Erythroblast (primary cell): ENCODE measurements around the gene RCSD1.

Experiments used
- DNase-seq, 2 experiments: peaks; one replicate each; lab custom pipeline; 2025; lab: John Stamatoyannopoulos, UW
- GATA1 ChIP-seq: IDR thresholded peaks from 2 replicates; pipeline ENCODE4 v1.6.1; 2011; ENCODE audit warnings: low read depth, mild to moderate bottlenecking, control low read depth, low read length, moderate library complexity
- POLR2A ChIP-seq: IDR thresholded peaks from 2 replicates; pipeline ENCODE4 v1.6.1; 2011; ENCODE audit warnings: mild to moderate bottlenecking, low read length

The RCSD1 gene

DNA sequence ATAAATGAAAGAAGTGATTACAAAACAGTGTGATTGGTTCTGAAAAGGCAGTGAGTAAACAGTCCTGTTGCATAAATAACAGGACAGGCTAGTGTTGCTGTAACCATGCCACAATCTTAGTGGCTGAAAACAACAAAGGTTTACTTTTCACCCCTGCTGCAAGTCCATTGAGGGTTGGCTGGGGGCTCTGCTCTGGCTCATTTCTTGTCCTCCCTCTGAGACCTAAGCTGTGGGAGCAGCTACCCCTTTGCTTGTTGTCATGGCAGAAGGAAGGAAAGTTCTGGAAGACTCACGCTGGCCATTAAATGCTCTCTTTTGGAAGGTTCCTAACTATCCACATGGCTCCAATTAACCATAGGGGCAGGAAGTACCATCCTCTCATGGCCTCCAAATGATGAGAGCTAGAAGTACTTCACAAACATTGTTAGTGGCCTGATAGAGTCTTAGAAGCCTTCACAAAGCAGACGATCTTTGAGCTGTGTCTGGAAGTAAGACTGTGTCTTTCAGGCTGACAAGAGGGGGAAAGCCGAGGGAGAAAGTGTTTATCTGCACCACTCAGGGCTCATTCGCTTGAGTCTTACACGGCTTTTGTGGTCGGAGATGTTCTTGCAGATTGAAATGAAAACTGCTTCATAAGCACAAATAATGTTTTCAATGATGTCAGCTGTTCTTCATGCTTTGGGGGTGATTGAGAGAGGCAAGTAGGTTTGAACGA, 11.9 kb downstream of the RCSD1 start:
- TF ChIP-seq POLR2A (no peak), GATA1 (no peak)
- peak; percentile 42 to 75 for DNase-seq

DNA sequence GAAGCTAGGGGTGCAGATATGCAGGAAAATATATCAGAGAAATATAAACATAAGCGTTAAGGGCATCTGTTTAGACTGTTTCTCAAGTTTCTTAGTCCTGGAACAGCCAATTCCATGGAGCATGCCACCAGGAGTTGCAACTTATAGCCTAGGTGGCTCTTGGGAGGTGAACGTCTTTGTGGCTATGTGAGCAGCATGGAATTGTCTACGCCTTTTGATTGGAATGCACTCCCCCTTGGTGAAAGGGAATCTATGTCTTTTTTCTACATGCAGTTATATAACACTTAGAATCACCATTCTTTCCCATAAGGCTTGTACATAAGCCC, 12.4 kb downstream of the RCSD1 start:
- TF ChIP-seq POLR2A (no peak), GATA1 (no peak)
- no peak for DNase-seq

DNA sequence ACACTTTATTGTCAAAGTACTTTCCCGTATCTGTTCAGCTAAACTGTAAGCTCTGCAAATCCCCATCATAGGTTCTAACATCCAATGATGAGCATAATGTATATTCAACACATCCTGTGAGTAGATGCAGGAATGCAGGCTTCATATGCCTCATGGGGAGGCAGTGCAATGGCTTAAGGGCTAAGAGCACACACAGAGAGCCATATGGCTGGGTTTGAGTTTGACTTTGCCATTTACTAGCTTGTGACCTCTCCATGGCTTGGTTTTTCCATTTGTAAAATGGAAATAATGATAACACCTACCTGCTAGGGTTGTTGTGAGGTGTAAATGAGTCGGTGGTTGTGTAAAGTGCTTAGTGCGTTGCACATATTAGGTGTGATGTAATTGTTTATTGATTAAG, 13.4 kb downstream of the RCSD1 start:
- TF ChIP-seq GATA1 (no peak), POLR2A (no peak)
- no peak for DNase-seq

DNA sequence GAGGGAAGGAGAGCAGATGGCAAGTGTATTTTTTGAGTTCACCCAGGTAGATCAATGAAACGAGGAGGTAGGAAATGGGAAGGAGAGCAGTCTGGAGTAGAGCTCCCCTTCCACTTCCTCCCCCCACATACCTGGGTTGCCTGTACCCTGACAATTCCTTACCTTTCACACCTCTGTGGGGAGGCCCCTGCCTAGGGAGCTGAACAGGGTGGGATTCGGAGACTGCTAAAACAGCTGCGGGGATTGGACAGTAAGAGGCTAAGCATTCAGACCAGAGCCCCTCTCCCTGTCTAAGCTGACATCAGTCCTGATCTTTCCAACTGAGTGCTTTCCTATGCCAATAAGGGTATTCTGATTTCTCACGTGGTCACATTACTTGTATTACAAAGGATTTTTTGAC, 14.5 kb downstream of the RCSD1 start:
- no peak for TF ChIP-seq POLR2A
- no peak for TF ChIP-seq GATA1
- no peak for DNase-seq

DNA sequence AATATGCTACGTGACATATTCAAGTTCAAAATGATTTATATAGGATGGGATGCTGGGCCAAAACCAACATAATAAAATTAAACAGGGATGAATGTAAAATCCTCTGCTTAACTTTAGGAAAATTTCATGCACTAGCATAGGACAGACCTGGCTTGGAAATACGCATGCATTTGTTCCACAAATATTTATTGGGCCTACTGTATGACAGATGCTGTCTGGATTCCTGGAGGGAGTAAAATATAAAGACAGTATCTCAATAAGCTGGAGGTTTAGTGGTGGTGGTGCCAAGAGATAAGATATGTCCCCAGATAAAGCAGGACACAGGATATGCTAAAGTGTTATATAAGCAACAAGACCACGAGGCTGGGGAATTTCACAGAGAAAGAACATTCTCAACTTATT, 15.1 kb downstream of the RCSD1 start:
- TF ChIP-seq GATA1 = no peak
- TF ChIP-seq POLR2A = no peak
- peak in 1 of 2 experiments; percentile 60 for DNase-seq

DNA sequence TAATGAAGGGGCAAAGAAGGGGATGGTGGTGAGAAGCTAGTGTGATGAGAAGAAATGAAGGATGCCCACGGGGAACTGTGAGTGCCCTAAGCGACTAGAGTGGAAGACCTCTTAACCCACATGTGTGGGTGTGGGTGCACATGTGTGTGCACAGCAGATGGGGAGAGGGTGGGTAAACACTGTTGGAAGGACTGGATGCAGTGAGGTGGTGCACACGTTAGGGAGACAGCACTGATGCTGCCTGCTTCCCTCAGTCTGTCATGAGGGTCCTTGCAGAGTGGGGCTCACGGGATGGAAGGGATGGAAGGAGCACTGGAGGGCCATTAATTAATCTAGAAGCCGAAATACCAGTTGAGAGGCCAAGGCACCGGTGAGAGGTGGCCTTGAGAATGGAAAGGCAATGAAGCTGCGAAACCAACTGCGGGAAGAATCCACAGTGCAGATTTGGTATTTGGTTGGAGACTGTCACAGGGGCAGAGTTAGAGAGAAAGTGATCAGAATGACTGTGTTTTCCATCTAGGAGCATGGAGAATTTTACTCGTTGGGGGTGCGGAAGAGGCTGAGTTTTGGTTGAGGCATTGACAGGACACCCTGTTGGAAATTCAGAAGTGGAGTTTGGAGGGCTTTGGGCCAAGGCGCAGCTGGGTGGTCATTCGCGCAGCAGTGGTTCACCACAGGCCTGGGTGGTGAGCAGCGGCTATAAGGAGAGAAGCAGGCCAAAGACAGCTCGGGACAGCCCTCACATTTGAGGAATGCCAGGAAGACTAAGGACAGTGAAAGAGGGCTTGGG, 15.8 kb downstream of the RCSD1 start:
- no peak for DNase-seq

DNA sequence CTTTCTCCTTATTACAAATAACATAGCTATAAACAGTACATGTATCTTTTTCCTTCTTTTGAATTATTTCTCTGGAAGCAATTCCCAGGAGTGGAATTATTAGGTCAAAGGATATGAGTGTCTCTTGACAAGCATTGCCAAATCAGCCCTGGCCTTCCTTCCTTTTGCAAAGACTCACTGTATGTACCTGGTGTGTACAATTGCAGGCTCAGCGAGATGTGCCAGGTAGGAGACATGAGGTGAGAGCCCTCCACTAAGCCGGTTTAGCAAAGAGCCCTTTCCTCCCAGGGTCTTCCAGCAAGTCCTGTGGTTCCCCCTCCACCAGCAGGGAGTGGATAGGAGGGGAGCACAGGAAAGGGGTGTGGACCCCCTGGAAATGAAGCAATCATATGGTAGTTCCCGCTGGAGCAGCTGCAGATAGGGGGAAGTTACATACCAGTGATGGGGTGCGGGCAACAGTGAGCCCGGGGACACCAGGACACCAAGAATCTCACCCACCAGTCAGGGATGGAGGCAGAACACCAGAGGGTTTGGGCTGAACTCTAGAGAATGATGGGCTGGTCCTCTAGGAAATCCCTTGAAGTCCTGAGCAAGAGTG, 18.3 kb downstream of the RCSD1 start:
- TF ChIP-seq GATA1 (no peak), POLR2A (no peak)
- DNase-seq = no peak

More for the DNA sequence above, 15.8 kb downstream of the RCSD1 start:
- no peak for TF ChIP-seq GATA1
- no peak for TF ChIP-seq POLR2A

DNA sequence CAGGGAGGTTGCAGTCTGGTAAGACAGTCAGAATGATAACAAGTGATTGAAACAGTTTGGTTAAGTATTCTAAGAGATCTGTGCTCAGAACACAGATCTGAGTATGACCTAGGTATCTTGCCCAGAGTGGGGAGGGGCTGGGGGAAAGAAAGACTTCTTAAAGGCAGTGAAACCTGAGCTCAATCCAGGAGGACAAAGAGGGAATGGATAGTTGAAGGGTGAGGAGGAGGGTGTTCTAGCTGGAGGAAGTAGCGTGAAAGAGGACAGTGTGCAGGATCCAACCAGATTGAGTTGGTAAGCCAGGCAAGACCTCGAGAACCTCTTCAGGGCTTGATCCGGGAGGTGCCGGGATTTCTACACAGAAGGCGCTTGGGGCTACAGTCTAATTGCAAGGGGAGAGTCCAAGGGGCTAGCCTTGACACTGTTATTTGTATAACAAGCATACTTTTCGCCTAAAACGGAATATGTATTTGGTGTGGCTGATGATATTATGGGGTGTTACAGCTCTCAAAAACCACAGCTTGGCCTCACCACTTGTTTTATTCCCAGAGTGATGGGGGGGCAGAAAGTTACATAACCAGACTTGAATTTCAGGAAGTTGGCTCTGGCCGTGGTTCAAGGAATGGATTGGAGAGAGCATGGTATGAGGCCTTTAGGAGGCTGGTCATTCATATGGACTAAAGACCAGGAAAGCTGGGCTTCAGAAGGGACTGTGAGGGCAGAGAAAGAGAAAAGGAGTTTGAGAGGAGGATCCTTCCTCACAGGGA, 19.1 kb downstream of the RCSD1 start:
- TF ChIP-seq GATA1 = no peak
- no peak for TF ChIP-seq POLR2A
- no peak for DNase-seq

DNA sequence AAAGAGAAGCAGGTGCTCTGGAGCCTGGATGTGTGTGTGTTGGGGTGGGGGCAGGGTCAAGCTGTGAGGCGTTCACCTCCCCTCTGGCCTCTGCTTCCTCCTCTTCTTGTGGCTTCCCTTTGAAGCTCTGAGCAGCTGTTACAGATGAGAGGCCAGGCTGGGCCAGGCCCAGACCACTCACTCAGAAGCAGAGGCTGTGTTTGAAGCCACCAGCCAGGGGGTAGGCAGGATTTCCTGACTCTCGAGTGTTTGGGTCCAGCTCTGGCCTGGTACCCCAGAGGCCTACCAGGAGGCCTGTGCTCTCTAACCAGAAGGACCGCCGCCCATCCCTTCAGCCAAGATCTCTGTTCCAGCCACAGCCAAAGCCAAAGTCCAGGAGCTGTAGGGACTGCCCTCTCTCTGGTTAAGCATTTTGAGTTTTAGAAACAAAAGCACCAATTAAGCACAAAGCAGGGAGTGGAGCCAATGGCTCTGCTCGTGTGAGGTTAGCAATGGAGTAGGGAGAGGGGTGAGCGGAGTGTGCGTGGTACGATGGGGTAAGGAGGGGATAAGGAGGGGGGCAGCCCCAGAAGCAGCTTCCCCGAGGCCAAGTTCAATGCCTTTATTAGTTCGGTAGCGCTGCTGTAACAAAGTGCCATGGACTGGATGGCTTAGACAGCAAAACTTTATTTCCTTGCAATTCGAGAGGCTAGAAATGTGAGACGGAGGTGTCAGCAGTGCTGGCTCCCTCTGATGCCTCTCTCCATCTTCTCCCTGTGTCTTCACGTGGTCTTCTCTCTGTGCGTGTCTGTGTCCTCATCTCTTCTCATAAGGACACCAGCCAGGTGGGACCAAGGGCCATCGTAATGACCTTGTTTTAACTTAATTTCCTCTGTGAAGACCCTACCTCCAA, 20.5 kb downstream of the RCSD1 start:
- no peak for DNase-seq
- no peak for TF ChIP-seq POLR2A
- TF ChIP-seq GATA1 = no peak

DNA sequence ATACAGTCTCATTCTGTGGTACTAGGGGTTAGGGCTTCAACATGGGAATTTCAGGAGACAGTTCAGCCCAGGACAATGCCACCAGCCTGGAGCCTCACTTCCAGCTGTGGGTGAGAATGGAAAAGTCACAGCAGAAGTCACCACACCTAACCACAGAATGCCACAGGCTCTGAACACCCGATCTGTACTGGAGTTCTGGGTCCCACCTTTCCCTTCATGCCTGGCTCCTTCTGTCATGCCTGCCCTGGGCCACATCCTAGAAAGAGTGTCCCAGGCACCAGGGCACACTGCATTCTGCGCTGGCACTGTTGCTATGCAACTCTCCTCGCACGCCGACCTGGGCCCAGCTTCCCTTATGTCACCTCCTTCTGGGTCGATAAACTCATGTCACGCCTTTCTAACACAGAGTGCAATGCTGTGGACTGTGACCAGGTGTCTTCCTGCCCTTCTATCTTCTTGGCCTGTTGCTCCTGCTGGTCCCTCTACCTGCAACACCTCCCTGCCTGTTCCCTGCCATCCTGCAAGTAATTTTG, 21.2 kb downstream of the RCSD1 start:
- TF ChIP-seq GATA1 = no peak
- TF ChIP-seq POLR2A = no peak
- no peak for DNase-seq

DNA sequence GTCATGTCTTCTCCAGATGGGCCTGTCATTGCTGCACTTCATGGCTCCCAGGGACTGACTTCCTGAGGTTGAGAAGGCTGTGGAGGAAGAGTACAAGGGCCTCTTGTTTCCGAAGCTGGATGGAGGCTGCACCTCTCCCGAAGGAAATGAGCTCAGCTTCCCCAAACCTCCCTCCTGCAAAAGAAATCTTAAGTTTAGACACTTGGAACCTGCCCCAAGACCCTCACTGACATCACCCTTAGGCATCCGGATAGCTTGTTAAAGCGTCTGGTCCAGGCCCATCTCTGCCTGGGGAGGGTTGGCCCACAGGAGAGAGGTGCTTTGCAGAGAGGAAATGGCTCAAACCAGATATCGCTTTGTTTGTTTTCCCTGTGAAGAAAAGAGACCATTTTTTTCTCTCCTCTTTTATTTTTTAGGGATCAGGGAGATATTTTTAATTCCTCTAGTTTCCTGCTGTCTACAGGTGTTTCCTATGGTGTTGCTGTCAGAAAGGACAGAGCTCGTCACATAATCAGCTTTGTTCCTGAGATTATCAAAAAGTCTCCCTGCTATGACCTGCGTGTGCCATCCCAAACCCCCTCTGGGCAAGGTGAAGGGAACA, 25.0 kb downstream of the RCSD1 start:
- no peak for DNase-seq
- TF ChIP-seq GATA1 = no peak
- TF ChIP-seq POLR2A = no peak

DNA sequence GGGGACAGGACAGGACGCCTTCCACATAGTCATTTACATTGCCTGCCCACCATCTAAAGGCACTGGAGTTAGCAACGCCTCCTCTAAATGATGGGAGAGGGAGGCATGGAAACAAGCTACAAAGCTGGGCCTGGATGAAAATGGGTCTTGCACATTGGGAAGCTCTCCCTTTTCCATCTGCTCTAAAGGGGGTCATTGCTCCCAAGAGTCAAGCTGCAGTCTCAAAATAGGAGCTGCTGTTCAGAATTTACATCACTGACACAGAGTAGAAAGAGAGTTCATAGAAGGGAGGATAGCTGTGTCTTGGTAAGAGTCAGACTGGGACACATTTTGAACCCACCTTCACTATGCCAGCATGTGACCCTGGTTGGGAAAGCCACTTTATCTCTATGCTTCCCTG, 26.6 kb downstream of the RCSD1 start:
- TF ChIP-seq POLR2A = no peak
- no peak for TF ChIP-seq GATA1
- no peak for DNase-seq
